Measurements from ENCODE around the gene DCST1.

The DCST1 gene

GRCh38 chr1:155052439-155053395 is 19.1 kb downstream of the DCST1 start:
- H3K27ac ChIP-seq, result peak overlapping the region; percentile 100
- TF ChIP-seq ZFX (IDR thresholded peaks at IDR 0.05; ENCODE audit: borderline replicate concordance), result no peak
- TF ChIP-seq, protein P1, sequence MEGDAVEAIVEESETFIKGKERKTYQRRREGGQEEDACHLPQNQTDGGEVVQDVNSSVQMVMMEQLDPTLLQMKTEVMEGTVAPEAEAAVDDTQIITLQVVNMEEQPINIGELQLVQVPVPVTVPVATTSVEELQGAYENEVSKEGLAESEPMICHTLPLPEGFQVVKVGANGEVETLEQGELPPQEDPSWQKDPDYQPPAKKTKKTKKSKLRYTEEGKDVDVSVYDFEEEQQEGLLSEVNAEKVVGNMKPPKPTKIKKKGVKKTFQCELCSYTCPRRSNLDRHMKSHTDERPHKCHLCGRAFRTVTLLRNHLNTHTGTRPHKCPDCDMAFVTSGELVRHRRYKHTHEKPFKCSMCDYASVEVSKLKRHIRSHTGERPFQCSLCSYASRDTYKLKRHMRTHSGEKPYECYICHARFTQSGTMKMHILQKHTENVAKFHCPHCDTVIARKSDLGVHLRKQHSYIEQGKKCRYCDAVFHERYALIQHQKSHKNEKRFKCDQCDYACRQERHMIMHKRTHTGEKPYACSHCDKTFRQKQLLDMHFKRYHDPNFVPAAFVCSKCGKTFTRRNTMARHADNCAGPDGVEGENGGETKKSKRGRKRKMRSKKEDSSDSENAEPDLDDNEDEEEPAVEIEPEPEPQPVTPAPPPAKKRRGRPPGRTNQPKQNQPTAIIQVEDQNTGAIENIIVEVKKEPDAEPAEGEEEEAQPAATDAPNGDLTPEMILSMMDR (IDR thresholded peaks at IDR 0.05), result no peak

GRCh38 chr1:155053531-155054105 is 20.0 kb downstream of the DCST1 start:
- TF ChIP-seq, protein P1 (IDR thresholded peaks at IDR 0.05), result no peak
- H3K27ac ChIP-seq, result peak overlapping the region; percentile 100

DNA sequence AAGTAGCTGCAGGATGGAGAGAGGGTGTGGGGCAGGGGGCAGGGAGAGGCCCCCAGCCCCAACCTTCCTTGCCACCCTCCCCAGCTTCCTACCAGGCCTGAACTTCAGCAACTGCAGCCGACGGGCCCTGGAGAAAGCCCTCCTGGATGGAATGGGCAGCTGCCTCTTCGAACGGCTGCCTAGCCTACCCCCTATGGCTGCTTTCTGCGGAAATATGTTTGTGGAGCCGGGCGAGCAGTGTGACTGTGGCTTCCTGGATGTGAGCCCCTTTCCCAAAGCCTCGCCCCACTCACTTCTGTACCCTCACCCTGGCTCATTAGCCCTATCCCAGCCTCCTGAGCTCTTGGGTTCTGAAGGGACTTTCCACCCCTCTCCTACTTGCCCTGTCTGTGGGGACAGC is 23.5 kb downstream of the DCST1 start:
- TF ChIP-seq, protein P1 (IDR thresholded peaks at IDR 0.05), result no peak
- TF ChIP-seq ZFX (IDR thresholded peaks at IDR 0.05; ENCODE audit: borderline replicate concordance), result no peak
- no peak overlapping the region for H3K27ac ChIP-seq

GRCh38 chr1:155057788-155058211 is 24.2 kb downstream of the DCST1 start:
- no peak overlapping the region for H3K27ac ChIP-seq
- TF ChIP-seq, protein P1 (IDR thresholded peaks at IDR 0.05), result no peak
- no peak for TF ChIP-seq ZFX (IDR thresholded peaks at IDR 0.05; ENCODE audit: borderline replicate concordance)

DNA sequence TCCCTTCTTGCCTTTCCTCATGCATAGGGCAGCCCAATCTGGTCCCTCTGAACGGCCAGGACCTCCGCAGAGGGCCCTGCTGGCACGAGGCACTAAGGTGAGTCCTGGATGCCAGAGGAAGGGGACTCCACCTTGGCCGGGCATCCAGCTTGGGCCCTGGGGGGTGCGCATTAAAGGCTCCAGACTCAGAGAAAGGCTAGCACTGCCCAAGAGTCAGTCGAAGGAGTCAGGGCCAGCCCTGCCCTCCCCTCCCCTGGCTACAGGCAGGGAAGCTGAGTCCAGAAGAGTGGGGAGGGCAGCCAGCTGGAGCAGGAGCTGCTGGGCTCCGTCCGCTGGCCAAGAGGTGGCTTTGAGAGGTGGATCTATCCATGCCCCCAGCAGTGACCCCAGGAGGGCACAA is 27.1 kb downstream of the DCST1 start:
- peak overlapping the region; percentile 91; the same call in 1 of the 2 replicates for H3K27ac ChIP-seq
- TF ChIP-seq, protein P1 (IDR thresholded peaks at IDR 0.05), result no peak
- no peak for TF ChIP-seq ZFX (IDR thresholded peaks at IDR 0.05; ENCODE audit: borderline replicate concordance)

DNA sequence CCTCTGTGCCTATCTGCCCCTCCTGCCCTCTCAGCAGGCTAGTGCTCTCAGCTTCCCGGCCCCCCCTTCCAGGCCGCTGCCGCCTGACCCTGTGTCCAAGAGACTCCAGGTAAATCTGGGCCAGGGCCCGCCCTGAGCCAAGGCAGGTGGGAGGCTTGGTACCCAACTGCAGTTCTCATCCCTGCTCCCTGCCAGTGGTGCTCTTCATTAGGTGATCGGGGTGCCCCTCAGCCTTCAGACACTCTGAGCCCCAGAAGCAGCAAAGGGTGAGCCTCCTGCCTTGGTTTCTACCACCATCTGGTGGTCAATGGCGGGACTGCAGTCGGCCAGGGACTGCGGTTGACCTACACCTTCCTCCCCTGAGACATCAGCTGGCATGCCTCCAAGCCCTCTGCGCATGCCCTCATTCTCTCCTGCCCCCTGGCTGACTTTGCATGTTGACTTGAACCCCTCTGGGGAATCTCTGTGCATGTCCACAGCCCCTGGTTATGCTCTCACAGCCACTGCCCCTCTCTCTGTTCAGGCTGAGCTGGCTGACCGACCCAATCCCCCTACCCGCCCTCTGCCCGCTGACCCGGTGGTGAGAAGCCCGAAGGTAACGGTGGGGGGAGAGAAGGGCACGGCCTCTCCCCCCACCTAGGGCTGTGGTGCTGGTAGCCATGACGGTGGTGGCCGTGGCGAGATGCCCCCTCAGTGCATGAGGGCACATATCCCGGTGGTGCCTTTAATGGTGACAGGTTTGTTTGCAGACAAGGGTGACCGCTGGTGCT is 27.9 kb downstream of the DCST1 start:
- H3K27ac ChIP-seq, result peak overlapping the region; percentile 91
- TF ChIP-seq, protein P1 (IDR thresholded peaks at IDR 0.05), result peak; percentile 99
- no peak for TF ChIP-seq ZFX (IDR thresholded peaks at IDR 0.05; ENCODE audit: borderline replicate concordance)
